Endothelial cell of umbilical vein (primary cell): ENCODE data around the gene STH.

Experiments used
- CTCF ChIP-seq, 2 donors: IDR thresholded peaks; 1 replicate in 1 of 2; 2 replicates in 1 of 2; pipeline ENCODE4 v1.5.1; 2011; ENCODE audit warnings: low read length in 2 of 2, mild to moderate bottlenecking in 2 of 2, moderate library complexity in 2 of 2, control low read depth in 1 of 2, inconsistent platforms in 1 of 2, low read depth in 1 of 2; ENCODE audit not compliant: insufficient read depth in 1 of 2; ENCODE audit errors: extremely low read depth in 1 of 2
- EZH2 ChIP-seq: IDR thresholded peaks from 2 replicates; pipeline ENCODE4 v1.6.1; 2012; ENCODE audit warnings: borderline replicate concordance, low read depth, mild to moderate bottlenecking, moderate library complexity, low read length, inconsistent platforms; ENCODE audit not compliant: severe bottlenecking
- FOS ChIP-seq: IDR thresholded peaks from 2 replicates; pipeline ENCODE4 v1.6.1; 2011; ENCODE audit warnings: mild to moderate bottlenecking, low read length, moderate library complexity, borderline replicate concordance; ENCODE audit not compliant: insufficient read depth
- MAX ChIP-seq: IDR thresholded peaks from 2 replicates; pipeline ENCODE4 v1.6.1; 2011; ENCODE audit not compliant: insufficient read depth, insufficient read length
- POLR2A ChIP-seq: IDR thresholded peaks from 2 replicates; pipeline ENCODE4 v1.6.1; 2012; ENCODE audit warnings: low read depth, mild to moderate bottlenecking, control low read depth, low read length
- POLR2AphosphoS5 ChIP-seq: IDR thresholded peaks from 2 replicates; pipeline ENCODE4 v1.6.1; 2012; ENCODE audit warnings: low read depth, mild to moderate bottlenecking, control low read depth, low read length, moderate library complexity; ENCODE audit not compliant: insufficient read depth

DNA sequence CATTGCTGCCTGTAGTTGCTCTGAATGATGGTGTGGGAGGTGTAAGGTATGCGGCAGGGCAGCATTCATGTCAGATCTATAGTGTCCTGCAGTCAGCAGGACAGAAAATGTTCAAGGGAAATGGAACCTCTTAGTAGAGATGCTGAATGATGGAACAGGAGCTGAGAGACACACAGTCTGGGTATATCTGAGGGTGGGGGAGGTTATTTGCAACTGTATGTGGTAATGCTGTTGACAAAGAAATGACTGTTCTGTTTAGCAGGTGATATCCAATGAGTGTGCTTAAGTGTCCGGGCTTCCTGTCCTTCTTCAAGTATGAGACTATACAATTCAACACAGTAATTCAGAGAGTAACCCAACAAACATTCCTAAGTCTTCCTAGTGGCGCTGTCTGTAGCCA is 46.6 kb downstream of the STH start:
- TF ChIP-seq CTCF (IDR thresholded peaks at IDR 0.05; ENCODE audit: extremely low read depth in 1 of 2, insufficient read depth in 1 of 2, low read depth in 1 of 2, low read length in 2 of 2) (no peak), FOS (no peak), MAX (no peak), POLR2AphosphoS5 (no peak), POLR2A (no peak), EZH2 (no peak)
